HepG2 (cell line): ENCODE results near the gene ISOC2. TPM values are rescaled to one million over a fixed set of nuclear protein-coding genes. Genes with fewer than 3 reads are reported as not detected.

Experiments used
- CHD2 ChIP-seq: IDR thresholded peaks from 2 replicates; pipeline ENCODE4 v1.6.1; 2011; ENCODE audit warnings: low read depth, low read length, improper control_type of control experiment
- KLF16 ChIP-seq, 2 experiments: sonication (generic) in 1 of 2; formaldehyde crosslinking in 1 of 2; IDR thresholded peaks; 2 replicates each; pipeline versions ENCODE4 v1.6.1 to v1.8.0; 2016 to 2023; ENCODE audit warnings: missing genetic modification reagents in 2 of 2, missing compliant biosample characterization in 1 of 2
- NCOA5 ChIP-seq: sonication (generic); formaldehyde crosslinking; IDR thresholded peaks from 2 replicates; pipeline ENCODE4 v1.4.0; 2020; ENCODE audit warnings: missing genetic modification reagents
- NRL ChIP-seq: sonication (generic); formaldehyde crosslinking; IDR thresholded peaks from 2 replicates; pipeline ENCODE4 v1.5.0; 2020; ENCODE audit warnings: missing genetic modification reagents, mild to moderate bottlenecking, moderate library complexity, borderline replicate concordance
- RBM22 ChIP-seq: fragments of 200-400 bp; formaldehyde crosslinking; optimal IDR thresholded peaks from 2 replicates; pipeline ENCODE3; 2017; ENCODE audit warnings: mild to moderate bottlenecking, low read length, moderate library complexity
- SIN3B ChIP-seq: fragments of 150-350 bp; IDR thresholded peaks from 2 replicates; pipeline ENCODE4 v1.6.1; 2014; ENCODE audit warnings: low read length
- STAT5B ChIP-seq: sonication (generic); formaldehyde crosslinking; IDR thresholded peaks from 2 replicates; pipeline ENCODE4 v1.4.0; 2020; ENCODE audit warnings: missing genetic modification reagents
- TEAD2 ChIP-seq: sonication (generic); formaldehyde crosslinking; IDR thresholded peaks from 2 replicates; pipeline ENCODE4 v1.9.0; 2021; ENCODE audit warnings: missing genetic modification reagents
- YY1 ChIP-seq: IDR thresholded peaks from 2 replicates; pipeline ENCODE4 v1.6.1; 2011; ENCODE audit warnings: low read length, low read depth, moderate library complexity, mild to moderate bottlenecking; ENCODE audit not compliant: insufficient read depth, insufficient replicate concordance
- ZNF337 ChIP-seq: sonication (generic); formaldehyde crosslinking; IDR thresholded peaks from 2 replicates; pipeline ENCODE4 v1.5.1; 2020; ENCODE audit warnings: missing genetic modification reagents, low read depth, mild to moderate bottlenecking, borderline replicate concordance
- ZNF75D ChIP-seq: sonication (generic); formaldehyde crosslinking; IDR thresholded peaks from 2 replicates; pipeline ENCODE4 v1.8.1; 2023; ENCODE audit warnings: missing genetic modification reagents, mild to moderate bottlenecking, borderline replicate concordance
- polyA plus RNA-seq, 8 experiments: library from polyadenylated mRNA; depleted of rRNA in 3 of 8; stranded (reverse) in 7 of 8; unstranded in 1 of 8; fragments of >200 nt; fragmentation: Illumina TruSeq in 4 of 8; extraction: Trizol in 4 of 8; gene quantifications; 2 replicates each; pipeline versions ENCODE4 v1.2.1 to v1.2.3, GENCODE V29; 2011 to 2016; ENCODE audit warnings: low read depth in 4 of 8, missing spikeins in 1 of 8, mixed read lengths in 1 of 8; ENCODE audit not compliant: insufficient read depth in 1 of 8
- total RNA-seq, 5 experiments: library from RNA; depleted of rRNA; stranded (reverse); fragments of >200 nt; fragmentation: Illumina TruSeq; extraction: Trizol; gene quantifications; 2 replicates each; pipeline ENCODE4 v1.2.3, GENCODE V29; 2016; ENCODE audit warnings: low read depth in 1 of 5
- TF ChIP-seq, protein P1 (sequence below): sonication (generic); formaldehyde crosslinking; IDR thresholded peaks from 2 replicates; pipeline ENCODE4 v1.5.0; 2020; ENCODE audit warnings: mild to moderate bottlenecking, missing genetic modification reagents, borderline replicate concordance
- TF ChIP-seq, protein P2 (sequence below): IDR thresholded peaks from 2 replicates; pipeline ENCODE4 v1.6.1; 2012; ENCODE audit warnings: low read depth, low read length, improper control_type of control experiment
- TF ChIP-seq, protein P3 (sequence below): sonication (generic); formaldehyde crosslinking; IDR thresholded peaks from 2 replicates; pipeline ENCODE4 v1.4.0; 2020; ENCODE audit warnings: missing genetic modification reagents, mild to moderate bottlenecking, borderline replicate concordance
- TF ChIP-seq, protein P4 (sequence below): IDR thresholded peaks from 2 replicates; pipeline ENCODE4 v1.6.1; 2016; ENCODE audit warnings: mild to moderate bottlenecking, missing biosample characterization, missing genetic modification reagents
- TF ChIP-seq, protein P5 (sequence below): sonication (generic); formaldehyde crosslinking; IDR thresholded peaks from 2 replicates; pipeline ENCODE4 v1.4.0; 2020; ENCODE audit warnings: missing genetic modification reagents

ISOC2 gene
- total and polyA plus RNA-seq, 2 of the 13 experiments (the other 11 are each of a cell fraction or from before 2014, with no cell fraction given), result 76.8 to 105 TPM

DNA sequence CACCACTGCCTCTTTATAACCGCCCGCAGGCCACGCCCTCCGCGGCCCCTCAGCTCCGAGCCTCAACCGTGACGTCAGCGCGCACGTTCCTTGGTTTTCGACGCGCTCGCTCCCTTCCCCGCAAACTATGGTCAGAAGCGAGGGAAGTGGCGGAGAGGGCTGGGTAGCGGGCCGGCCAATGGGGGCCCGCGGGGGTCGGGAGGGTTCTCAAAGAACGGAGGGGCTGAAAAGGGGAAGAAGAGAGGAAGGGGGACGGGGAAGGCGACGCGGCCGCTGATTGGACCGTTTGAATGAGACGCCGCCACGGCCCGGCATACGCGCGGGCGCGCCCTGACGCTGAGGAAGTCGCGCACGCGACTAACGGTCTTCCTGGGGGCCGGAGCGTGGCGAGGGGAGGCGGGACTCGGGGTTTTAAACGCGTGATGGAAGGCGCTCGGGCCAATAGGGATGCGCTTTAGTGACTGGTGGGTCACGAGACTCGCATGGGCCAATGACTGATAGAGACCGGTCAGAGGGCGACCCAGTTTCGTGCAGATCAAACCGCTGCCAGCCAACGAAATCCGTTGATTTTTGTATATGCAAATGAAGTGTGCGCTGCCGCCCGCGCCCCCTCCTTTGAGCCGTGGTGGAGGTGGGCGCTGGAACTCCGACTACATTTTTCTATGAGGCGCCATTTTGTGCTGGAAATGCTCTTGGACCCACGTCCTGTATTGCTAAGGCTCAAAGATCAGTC is 53.5 kb downstream of the ISOC2 start (continued):
- TF ChIP-seq, protein P1, sequence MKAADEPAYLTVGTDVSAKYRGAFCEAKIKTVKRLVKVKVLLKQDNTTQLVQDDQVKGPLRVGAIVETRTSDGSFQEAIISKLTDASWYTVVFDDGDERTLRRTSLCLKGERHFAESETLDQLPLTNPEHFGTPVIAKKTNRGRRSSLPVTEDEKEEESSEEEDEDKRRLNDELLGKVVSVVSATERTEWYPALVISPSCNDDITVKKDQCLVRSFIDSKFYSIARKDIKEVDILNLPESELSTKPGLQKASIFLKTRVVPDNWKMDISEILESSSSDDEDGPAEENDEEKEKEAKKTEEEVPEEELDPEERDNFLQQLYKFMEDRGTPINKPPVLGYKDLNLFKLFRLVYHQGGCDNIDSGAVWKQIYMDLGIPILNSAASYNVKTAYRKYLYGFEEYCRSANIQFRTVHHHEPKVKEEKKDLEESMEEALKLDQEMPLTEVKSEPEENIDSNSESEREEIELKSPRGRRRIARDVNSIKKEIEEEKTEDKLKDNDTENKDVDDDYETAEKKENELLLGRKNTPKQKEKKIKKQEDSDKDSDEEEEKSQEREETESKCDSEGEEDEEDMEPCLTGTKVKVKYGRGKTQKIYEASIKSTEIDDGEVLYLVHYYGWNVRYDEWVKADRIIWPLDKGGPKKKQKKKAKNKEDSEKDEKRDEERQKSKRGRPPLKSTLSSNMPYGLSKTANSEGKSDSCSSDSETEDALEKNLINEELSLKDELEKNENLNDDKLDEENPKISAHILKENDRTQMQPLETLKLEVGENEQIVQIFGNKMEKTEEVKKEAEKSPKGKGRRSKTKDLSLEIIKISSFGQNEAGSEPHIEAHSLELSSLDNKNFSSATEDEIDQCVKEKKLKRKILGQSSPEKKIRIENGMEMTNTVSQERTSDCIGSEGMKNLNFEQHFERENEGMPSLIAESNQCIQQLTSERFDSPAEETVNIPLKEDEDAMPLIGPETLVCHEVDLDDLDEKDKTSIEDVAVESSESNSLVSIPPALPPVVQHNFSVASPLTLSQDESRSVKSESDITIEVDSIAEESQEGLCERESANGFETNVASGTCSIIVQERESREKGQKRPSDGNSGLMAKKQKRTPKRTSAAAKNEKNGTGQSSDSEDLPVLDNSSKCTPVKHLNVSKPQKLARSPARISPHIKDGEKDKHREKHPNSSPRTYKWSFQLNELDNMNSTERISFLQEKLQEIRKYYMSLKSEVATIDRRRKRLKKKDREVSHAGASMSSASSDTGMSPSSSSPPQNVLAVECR (CRISPR knock-in tag), result peak; percentile 50; the same call in 1 of the 2 replicates
- TF ChIP-seq ZNF337 (CRISPR knock-in tag) (no peak), NRL (peak; percentile 67), CHD2 (no peak), STAT5B (no peak), YY1 (peak; percentile 6), KLF16 (CRISPR knock-in tag; IDR thresholded peaks at IDR 0.05) (0 out of 4 replicates have a peak, but pooled peaks of 1 of the 2 experiments have one; percentile 62), SIN3B (no peak), RBM22 (no peak), ZNF75D (CRISPR knock-in tag) (no peak), NCOA5 (CRISPR knock-in tag) (no peak), TEAD2 (CRISPR knock-in tag) (no peak)
- TF ChIP-seq, protein P2, sequence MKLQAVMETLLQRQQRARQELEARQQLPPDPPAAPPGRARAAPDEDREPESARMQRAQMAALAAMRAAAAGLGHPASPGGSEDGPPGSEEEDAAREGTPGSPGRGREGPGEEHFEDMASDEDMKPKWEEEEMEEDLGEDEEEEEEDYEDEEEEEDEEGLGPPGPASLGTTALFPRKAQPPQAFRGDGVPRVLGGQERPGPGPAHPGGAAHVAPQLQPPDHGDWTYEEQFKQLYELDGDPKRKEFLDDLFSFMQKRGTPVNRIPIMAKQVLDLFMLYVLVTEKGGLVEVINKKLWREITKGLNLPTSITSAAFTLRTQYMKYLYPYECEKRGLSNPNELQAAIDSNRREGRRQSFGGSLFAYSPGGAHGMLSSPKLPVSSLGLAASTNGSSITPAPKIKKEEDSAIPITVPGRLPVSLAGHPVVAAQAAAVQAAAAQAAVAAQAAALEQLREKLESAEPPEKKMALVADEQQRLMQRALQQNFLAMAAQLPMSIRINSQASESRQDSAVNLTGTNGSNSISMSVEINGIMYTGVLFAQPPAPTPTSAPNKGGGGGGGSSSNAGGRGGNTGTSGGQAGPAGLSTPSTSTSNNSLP, result no peak
- TF ChIP-seq, protein P3, sequence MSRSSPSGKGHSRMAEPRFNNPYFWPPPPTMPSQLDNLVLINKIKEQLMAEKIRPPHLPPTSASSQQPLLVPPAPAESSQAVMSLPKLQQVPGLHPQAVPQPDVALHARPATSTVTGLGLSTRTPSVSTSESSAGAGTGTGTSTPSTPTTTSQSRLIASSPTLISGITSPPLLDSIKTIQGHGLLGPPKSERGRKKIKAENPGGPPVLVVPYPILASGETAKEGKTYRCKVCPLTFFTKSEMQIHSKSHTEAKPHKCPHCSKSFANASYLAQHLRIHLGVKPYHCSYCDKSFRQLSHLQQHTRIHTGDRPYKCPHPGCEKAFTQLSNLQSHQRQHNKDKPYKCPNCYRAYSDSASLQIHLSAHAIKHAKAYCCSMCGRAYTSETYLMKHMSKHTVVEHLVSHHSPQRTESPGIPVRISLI, result 0 out of 2 replicates have a peak, but pooled peaks have one; percentile 28
- TF ChIP-seq, protein P4, sequence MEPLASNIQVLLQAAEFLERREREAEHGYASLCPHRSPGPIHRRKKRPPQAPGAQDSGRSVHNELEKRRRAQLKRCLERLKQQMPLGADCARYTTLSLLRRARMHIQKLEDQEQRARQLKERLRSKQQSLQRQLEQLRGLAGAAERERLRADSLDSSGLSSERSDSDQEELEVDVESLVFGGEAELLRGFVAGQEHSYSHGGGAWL (CRISPR knock-in tag), result no peak
- TF ChIP-seq, protein P5, sequence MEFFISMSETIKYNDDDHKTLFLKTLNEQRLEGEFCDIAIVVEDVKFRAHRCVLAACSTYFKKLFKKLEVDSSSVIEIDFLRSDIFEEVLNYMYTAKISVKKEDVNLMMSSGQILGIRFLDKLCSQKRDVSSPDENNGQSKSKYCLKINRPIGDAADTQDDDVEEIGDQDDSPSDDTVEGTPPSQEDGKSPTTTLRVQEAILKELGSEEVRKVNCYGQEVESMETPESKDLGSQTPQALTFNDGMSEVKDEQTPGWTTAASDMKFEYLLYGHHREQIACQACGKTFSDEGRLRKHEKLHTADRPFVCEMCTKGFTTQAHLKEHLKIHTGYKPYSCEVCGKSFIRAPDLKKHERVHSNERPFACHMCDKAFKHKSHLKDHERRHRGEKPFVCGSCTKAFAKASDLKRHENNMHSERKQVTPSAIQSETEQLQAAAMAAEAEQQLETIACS, result peak; percentile 80
